ENCODE results near the gene POLD2.

Gene POLD2

GRCh38 chr7:44105832-44106231 lies 17.5 kb downstream of the POLD2 start:
- Histone ChIP-seq H3K4me3 (ENCODE audit: insufficient read depth, low read length, poor library complexity, severe bottlenecking) (no peak overlapping the region), H3K9ac (ENCODE audit: low read length) (no peak overlapping the region), H3K79me2 (ENCODE audit: insufficient read depth, low read length) (no peaks in the 10 kb centered on the region), H3K9me2 (replicated peaks; ENCODE audit: insufficient read depth, low read length) (no peaks in the 10 kb centered on the region), H3K27ac (ENCODE audit: low read depth, low read length) (no peak overlapping the region), H3K9me3 (ENCODE audit: insufficient read depth, low read length) (no peaks in the 10 kb centered on the region), H3F3A (ENCODE audit: insufficient read depth) (no peaks in the 10 kb centered on the region), H4K20me1 (ENCODE audit: low read depth, low read length) (no peaks in the 10 kb centered on the region), H2AFZ (ENCODE audit: low read depth, low read length, severe bottlenecking) (no peak overlapping the region), H3K4me2 (ENCODE audit: low read depth, low read length, poor library complexity, severe bottlenecking) (no peak overlapping the region), H3K27me3 (ENCODE audit: low read length) (no peaks in the 10 kb centered on the region), H3K36me3 (ENCODE audit: low read length) (no peaks in the 10 kb centered on the region)
- no peak for TF ChIP-seq EZH2phosphoT487 (conservative IDR thresholded peaks at IDR 0.05; ENCODE audit: low read length)
- no peak for TF ChIP-seq CTCF (IDR thresholded peaks at IDR 0.05; ENCODE audit: insufficient read depth, low read length, poor library complexity, severe bottlenecking)

GRCh38 chr7:44104860-44105771 lies 18.2 kb downstream of the POLD2 start:
- H4K20me1 ChIP-seq (ENCODE audit: low read depth, low read length): no peaks in the 10 kb centered on the region
- TF ChIP-seq EZH2phosphoT487 (conservative IDR thresholded peaks at IDR 0.05; ENCODE audit: low read length) (no peak), CTCF (IDR thresholded peaks at IDR 0.05; ENCODE audit: insufficient read depth, low read length, poor library complexity, severe bottlenecking) (no peak)
- no peak overlapping the region for H3K9ac ChIP-seq (ENCODE audit: low read length)
- H3K27ac ChIP-seq (ENCODE audit: low read depth, low read length): no peak overlapping the region
- H3K27me3 ChIP-seq (ENCODE audit: low read length): no peaks in the 10 kb centered on the region
- H3K9me2 ChIP-seq (replicated peaks; ENCODE audit: insufficient read depth, low read length): no peaks in the 10 kb centered on the region
- no peak overlapping the region for H3K4me3 ChIP-seq (ENCODE audit: insufficient read depth, low read length, poor library complexity, severe bottlenecking)
- no peak overlapping the region for H2AFZ ChIP-seq (ENCODE audit: low read depth, low read length, severe bottlenecking)
- H3F3A ChIP-seq (ENCODE audit: insufficient read depth): no peaks in the 10 kb centered on the region
- H3K36me3 ChIP-seq (ENCODE audit: low read length): no peaks in the 10 kb centered on the region
- no peaks in the 10 kb centered on the region for H3K79me2 ChIP-seq (ENCODE audit: insufficient read depth, low read length)
- H3K4me2 ChIP-seq (ENCODE audit: low read depth, low read length, poor library complexity, severe bottlenecking): no peak overlapping the region
- no peaks in the 10 kb centered on the region for H3K9me3 ChIP-seq (ENCODE audit: insufficient read depth, low read length)

- no peak within 1 kb of the TSS for H3K27ac ChIP-seq (ENCODE audit: low read depth, low read length)
- no peak within 1 kb of the TSS for H3K9ac ChIP-seq (ENCODE audit: low read length)
- no peaks in the 10 kb centered on the region for H3F3A ChIP-seq (ENCODE audit: insufficient read depth)
- TF ChIP-seq CTCF (IDR thresholded peaks at IDR 0.05; ENCODE audit: insufficient read depth, low read length, poor library complexity, severe bottlenecking): no peak
- TF ChIP-seq EZH2phosphoT487 (conservative IDR thresholded peaks at IDR 0.05; ENCODE audit: low read length): no peak
- no peak within 1 kb of the TSS for H3K4me3 ChIP-seq (ENCODE audit: insufficient read depth, low read length, poor library complexity, severe bottlenecking)
- no peaks in the 10 kb centered on the region for H3K9me3 ChIP-seq (ENCODE audit: insufficient read depth, low read length)
- H3K79me2 ChIP-seq (ENCODE audit: insufficient read depth, low read length): no peaks in the 10 kb centered on the region
- no peaks in the 10 kb centered on the region for H3K27me3 ChIP-seq (ENCODE audit: low read length)
- no peaks in the 10 kb centered on the region for H3K9me2 ChIP-seq (replicated peaks; ENCODE audit: insufficient read depth, low read length)
- no peak within 1 kb of the TSS for H2AFZ ChIP-seq (ENCODE audit: low read depth, low read length, severe bottlenecking)
- H3K36me3 ChIP-seq (ENCODE audit: low read length): no peaks in the 10 kb centered on the region
- no peak within 1 kb of the TSS for H3K4me2 ChIP-seq (ENCODE audit: low read depth, low read length, poor library complexity, severe bottlenecking)
- H4K20me1 ChIP-seq (ENCODE audit: low read depth, low read length): no peaks in the 10 kb centered on the region
These were observed 19.2 kb downstream of the POLD2 start, which contains the start of gene AEBP1 for GRCh38 chr7:44103923-44104859. Gene AEBP1 (plus strand): TSS chr7:44104345. CDS start chr7:44104666, 321 bp downstream.

All from SU-DHL-6 (cell line).